GM12878 (cell line): ENCODE measurements around the gene GMPR2. TPM values are rescaled to one million over a fixed set of nuclear protein-coding genes. Genes with fewer than 3 reads are reported as not detected.

Experiments used
- ATAC-seq: fragments of 200-7000 bp; cut with Tn5 transposase; 3 replicates; pipeline ENCODE4 v1.9.1; 2020; ENCODE audit warnings: mild to moderate bottlenecking, moderate library complexity
- BruUV-seq: library from RNA; stranded (reverse); fragments of 400-500 nt; replicated peaks from 2 replicates; lab custom pipeline; 2021; lab: Mats Ljungman, UMichigan
- CTCF ChIA-PET: fragments of 300-600 bp; sonication (Branson Sonifier 250); formaldehyde crosslinking; extraction: SDS; loops from one replicate; lab custom pipeline; 2021; ENCODE audit warnings: inconsistent platforms; lab: Yijun Ruan, JAX
- POLR2A ChIA-PET: fragments of 350-600 bp; formaldehyde crosslinking; extraction: SDS; loops from one replicate; lab custom pipeline; 2021; ENCODE audit warnings: inconsistent platforms; lab: Charles Lee
- RAD21 ChIA-PET: fragments of 300-600 bp; sonication (Branson Sonifier 250); formaldehyde crosslinking; loops from one replicate; lab custom pipeline; 2023; ENCODE audit warnings: antibody characterized with exemption; ENCODE audit not compliant: unreplicated experiment; lab: Charles Lee
- SMC1A ChIA-PET: fragments of 300-600 bp; sonication (Branson Sonifier 250); formaldehyde crosslinking; loops from one replicate; lab custom pipeline; 2023; ENCODE audit not compliant: unreplicated experiment, uncharacterized antibody; lab: Charles Lee
- DNase-seq: peaks from one replicate; pipeline ENCODE4 v3.0.0-alpha.2; 2011; ENCODE audit warnings: low read depth, low spot score
- FAIRE-seq: peaks from 3 replicates; lab custom pipeline; 2011; peaks lifted over from hg19 to GRCh38; lab: Jason Lieb, UNC
- H2AFZ ChIP-seq: 2 replicates; pipeline ENCODE4 v1.6.0; 2011; ENCODE audit warnings: low read depth, low read length, control low read depth; ENCODE audit not compliant: control insufficient read depth
- H3K27ac ChIP-seq: 2 replicates; pipeline ENCODE4 v1.5.1; 2011; ENCODE audit warnings: control low read depth; ENCODE audit not compliant: control insufficient read depth, insufficient read depth
- H3K27me3 ChIP-seq, 2 experiments: replicated peaks in 1 of 2; 2 replicates each; pipeline versions ENCODE4 v1.6.0 to v1.6.1; 2011; ENCODE audit warnings: low read length in 1 of 2; ENCODE audit not compliant: control insufficient read depth in 2 of 2, insufficient read depth in 2 of 2
- H3K36me3 ChIP-seq, 2 experiments: 2 replicates each; pipeline ENCODE4 v1.5.1; 2011; ENCODE audit warnings: low read length in 1 of 2; ENCODE audit not compliant: control insufficient read depth in 2 of 2, insufficient read depth in 2 of 2
- H3K4me1 ChIP-seq: 2 replicates; pipeline ENCODE4 v1.6.1; 2011; ENCODE audit warnings: mild to moderate bottlenecking, low read length, moderate library complexity, mixed read lengths; ENCODE audit not compliant: control insufficient read depth, insufficient read depth
- H3K4me2 ChIP-seq: 2 replicates; pipeline ENCODE4 v1.6.0; 2011; ENCODE audit warnings: control low read depth; ENCODE audit not compliant: control insufficient read depth, insufficient read depth
- H3K4me3 ChIP-seq: fragments of 200-600 bp; sonication (generic); 2 replicates; pipeline ENCODE4 v1.5.1; 2016
- H3K79me2 ChIP-seq: 2 replicates; pipeline ENCODE4 v1.6.0; 2011; ENCODE audit warnings: low read length; ENCODE audit not compliant: control insufficient read depth, insufficient read depth
- H3K9ac ChIP-seq: 2 replicates; pipeline ENCODE4 v1.8.0; 2011; ENCODE audit warnings: low read length, control low read depth, mixed read lengths; ENCODE audit not compliant: control insufficient read depth, insufficient read depth
- H3K9me3 ChIP-seq: replicated peaks from 3 replicates; pipeline ENCODE4 v1.5.1; 2011; ENCODE audit warnings: mild to moderate bottlenecking, low read length; ENCODE audit not compliant: control insufficient read depth, insufficient read depth
- H4K20me1 ChIP-seq: 2 replicates; pipeline ENCODE4 v1.6.0; 2011; ENCODE audit not compliant: control insufficient read depth, insufficient read depth
- HDGF ChIP-seq: fragments of 450-650 bp; IDR thresholded peaks from 2 replicates; pipeline ENCODE4 v1.6.1; 2016; ENCODE audit warnings: antibody characterized with exemption
- IRF5 ChIP-seq: fragments of 450-650 bp; IDR thresholded peaks from 2 replicates; pipeline ENCODE4 v1.6.1; 2017; ENCODE audit warnings: borderline replicate concordance
- JUND ChIP-seq: IDR thresholded peaks from 2 replicates; pipeline ENCODE4 v1.6.1; 2012; ENCODE audit warnings: low read depth, mild to moderate bottlenecking, low read length, improper control_type of control experiment, moderate library complexity
- KAT2A ChIP-seq: conservative IDR thresholded peaks from 2 replicates; pipeline ENCODE4 v1.6.1; 2011; ENCODE audit warnings: low read depth, low read length; ENCODE audit not compliant: control insufficient read depth
- MXI1 ChIP-seq: fragments of 150-350 bp; IDR thresholded peaks from 2 replicates; pipeline ENCODE4 v1.6.1; 2011; ENCODE audit warnings: low read depth, mild to moderate bottlenecking, inconsistent platforms, low read length, improper control_type of control experiment
- NFIC ChIP-seq: IDR thresholded peaks from 2 replicates; pipeline ENCODE4 v1.6.1; 2012; ENCODE audit warnings: low read depth, mild to moderate bottlenecking, inconsistent platforms, low read length, moderate library complexity
- NFYA ChIP-seq: IDR thresholded peaks from 2 replicates; pipeline ENCODE4 v1.6.1; 2011; ENCODE audit warnings: low read depth, mild to moderate bottlenecking, low read length, improper control_type of control experiment, borderline replicate concordance
- NFYB ChIP-seq: IDR thresholded peaks from 2 replicates; pipeline ENCODE4 v1.6.1; 2011; ENCODE audit warnings: low read depth, mild to moderate bottlenecking, low read length, improper control_type of control experiment, moderate library complexity; ENCODE audit not compliant: insufficient read depth
- PAX8 ChIP-seq: fragments of 450-650 bp; IDR thresholded peaks from 2 replicates; pipeline ENCODE4 v1.6.1; 2017; ENCODE audit warnings: mild to moderate bottlenecking, moderate library complexity
- PML ChIP-seq: IDR thresholded peaks from 2 replicates; pipeline ENCODE4 v1.6.1; 2012; ENCODE audit warnings: low read length, inconsistent platforms
- POU2F2 ChIP-seq: IDR thresholded peaks from 3 replicates; pipeline ENCODE4 v1.6.1; 2011; ENCODE audit warnings: low read depth, mild to moderate bottlenecking, low read length, borderline replicate concordance
- RFX5 ChIP-seq: IDR thresholded peaks from 2 replicates; pipeline ENCODE4 v1.6.1; 2011; ENCODE audit warnings: low read depth, low read length, improper control_type of control experiment
- RUNX3 ChIP-seq: IDR thresholded peaks from 2 replicates; pipeline ENCODE4 v1.6.1; 2012; ENCODE audit warnings: low read length, inconsistent platforms
- SPI1 ChIP-seq: IDR thresholded peaks from 2 replicates; pipeline ENCODE4 v1.6.1; 2011; ENCODE audit warnings: low read depth, mild to moderate bottlenecking, low read length, moderate library complexity, borderline replicate concordance; ENCODE audit not compliant: insufficient read depth
- TAF1 ChIP-seq: IDR thresholded peaks from 2 replicates; pipeline ENCODE4 v1.6.1; 2011; ENCODE audit warnings: mild to moderate bottlenecking, low read depth, low read length, borderline replicate concordance
- TCF12 ChIP-seq: IDR thresholded peaks from 2 replicates; pipeline ENCODE4 v1.6.1; 2011; ENCODE audit warnings: low read depth, mild to moderate bottlenecking, low read length
- USF2 ChIP-seq: IDR thresholded peaks from 2 replicates; pipeline ENCODE4 v1.6.1; 2011; ENCODE audit warnings: low read depth, low read length, improper control_type of control experiment, borderline replicate concordance
- WRNIP1 ChIP-seq: IDR thresholded peaks from 2 replicates; pipeline ENCODE4 v1.6.1; 2011; ENCODE audit warnings: low read depth, low read length, improper control_type of control experiment, borderline replicate concordance
- WGBS: methylation state at CpG from one replicate; pipeline ENCODE4 v1.1.6; 2016; ENCODE audit warnings: low lambda C conversion rate; ENCODE audit not compliant: insufficient replicate concordance, insufficient coverage; ENCODE audit errors: missing lambda C conversion rate; 5-methylcytosine and 5-hydroxymethylcytosine counted together
- in situ Hi-C: fragments of 300-500 bp; cut with MboI; formaldehyde crosslinking; loops from 9 replicates; pipeline ENCODE4 v1.14.3; 2018; ENCODE audit warnings: mixed read lengths
- intact Hi-C: fragments of 100-400 bp; cut with micrococcal nuclease; formaldehyde crosslinking; loops from one replicate; pipeline ENCODE4 v1.14.2; 2022; ENCODE audit not compliant: unreplicated experiment
- polyA plus RNA-seq, 11 experiments: library from polyadenylated mRNA; depleted of rRNA in 4 of 11; unstranded in 6 of 11; stranded (reverse) in 5 of 11; fragments of >200 nt; fragmentation: Nextera tagmentation in 4 of 11; fragmentation: Illumina TruSeq in 1 of 11; extraction: Ambion mirVana in 4 of 11; extraction: Trizol in 1 of 11; gene quantifications; 1 replicate in 1 of 11; 2 replicates in 10 of 11; pipeline versions ENCODE4 v1.2.1 to v1.2.3, GENCODE V29; 2011 to 2016; ENCODE audit warnings: inconsistent platforms in 2 of 11, missing spikeins in 2 of 11, low read depth in 1 of 11
- total RNA-seq, 4 experiments: library from RNA; depleted of rRNA in 3 of 4; stranded (reverse); fragments of >200 nt in 3 of 4; fragmentation: Illumina TruSeq in 1 of 4; extraction: Trizol in 1 of 4; gene quantifications; 2 replicates each; pipeline versions ENCODE4 v1.2.1 to v1.2.3, GENCODE V29; 2013 to 2021

GMPR2 gene
- total and polyA plus RNA-seq, 10 of the 15 experiments (the other 5 are each of a cell fraction or from before 2014, with no cell fraction given): 55.1 to 80.3 (median 61.5) TPM

- Histone ChIP-seq H3K27me3 (no peaks in the 10 kb centered on the region), H3K4me3 (no peak overlapping the region), H4K20me1 (no peaks in the 10 kb centered on the region), H3K36me3 (no peaks in the 10 kb centered on the region), H3K79me2 (no peaks in the 10 kb centered on the region; the same call in 1 of the 2 replicates), H2AFZ (no peak overlapping the region), H3K27ac (no peak overlapping the region), H3K9ac (no peak overlapping the region), H3K4me2 (no peak overlapping the region), H3K4me1 (peaks cover 36% of the 10 kb centered on the region), H3K9me3 (no peaks in the 10 kb centered on the region; the same call in 2 of the 3 replicates)
- POLR2A ChIA-PET: interaction anchor here (0.5 to 1.8 kb wide), 3 partner anchors 12 to 122 kb away, joined by 3 to 5 read pairs (median 4); no protein-coding TSS in a partner anchor
- TF ChIP-seq PAX8: no peak
- no peak for TF ChIP-seq TCF12
- no peak for TF ChIP-seq RFX5
- TF ChIP-seq RUNX3: no peak
- no peak for TF ChIP-seq HDGF
- no peak for TF ChIP-seq NFYA
- TF ChIP-seq IRF5: no peak
- TF ChIP-seq TAF1: no peak
- no peak for TF ChIP-seq KAT2A
- no peak for TF ChIP-seq MXI1
- no peak for TF ChIP-seq JUND
- no peak for TF ChIP-seq SPI1
- TF ChIP-seq POU2F2: no peak
- no peak for TF ChIP-seq WRNIP1
- no peak for TF ChIP-seq USF2
- TF ChIP-seq PML: no peak
- no peak for TF ChIP-seq NFIC
- no peak for TF ChIP-seq NFYB
- BruUV-seq: no TSS peak
- SMC1A ChIA-PET: interaction anchor here (0.8 to 11.8 kb wide), 2 partner anchors 8 to 16 kb away, joined by 3 to 115 read pairs; partner anchors contain the start of genes DHRS1 and NOP9
- intact Hi-C loops: no loop called here
- in situ Hi-C loops: no loop called here
- DNase-seq: no peak
- RAD21 ChIA-PET: interaction anchor here (4.7 to 4.8 kb wide), 2 partner anchors 15 to 39 kb away, joined by 26 to 34 read pairs; partner anchors contain the start of gene TINF2
- CTCF ChIA-PET: interaction anchor here (0.6 to 17.1 kb wide), 4 partner anchors 8 to 36 kb away, joined by 3 to 269 read pairs (median 143); partner anchors contain the start of genes DHRS1, NOP9, RABGGTA and TINF2
- WGBS: 87% methylated on average over 7 of the region's 7 CpGs
- ATAC-seq: no peak
- no peak for FAIRE-seq
Measured at GRCh38 chr14:24281636-24282035, 48.9 kb downstream of the GMPR2 start.
